K562 (cell line): ENCODE data around the gene FBXL12. TPM values are rescaled to one million over a fixed set of nuclear protein-coding genes. Genes with fewer than 3 reads are reported as not detected.

Source experiments
- CCNT2 ChIP-seq: IDR thresholded peaks from 2 replicates; pipeline ENCODE4 v1.6.1; 2011; ENCODE audit warnings: borderline replicate concordance, low read depth, mild to moderate bottlenecking, moderate library complexity, mixed read lengths, low read length; ENCODE audit not compliant: insufficient read length; ENCODE audit errors: extremely low read depth
- EP400 ChIP-seq: fragments of 450-650 bp; IDR thresholded peaks from 2 replicates; pipeline ENCODE4 v1.6.1; 2017; ENCODE audit warnings: antibody characterized with exemption, mild to moderate bottlenecking, moderate library complexity
- HNRNPH1 ChIP-seq: fragments of 200-400 bp; formaldehyde crosslinking; optimal IDR thresholded peaks from 2 replicates; pipeline ENCODE3; 2017; ENCODE audit warnings: low read depth, mild to moderate bottlenecking, low read length, moderate library complexity
- KHSRP ChIP-seq: fragments of 450-650 bp; IDR thresholded peaks from 2 replicates; pipeline ENCODE4 v1.6.1; 2017
- MCM7 ChIP-seq, 2 experiments: fragments of 450-650 bp; IDR thresholded peaks; 2 replicates each; pipeline ENCODE4 v1.6.1; 2016 to 2018
- NRF1 ChIP-seq, 2 experiments: fragments of 450-650 bp; IDR thresholded peaks in 1 of 2; conservative IDR thresholded peaks in 1 of 2; 2 replicates each; pipeline ENCODE4 v1.6.1; 2014; ENCODE audit warnings: mild to moderate bottlenecking in 2 of 2
- PATZ1 ChIP-seq: fragments of 250-450 bp; sonication (Bioruptor Pico); IDR thresholded peaks from 2 replicates; pipeline ENCODE4 v1.5.0; 2020; ENCODE audit warnings: mild to moderate bottlenecking, borderline replicate concordance
- PHF8 ChIP-seq: fragments of 200-600 bp; sonication (generic); IDR thresholded peaks from 2 replicates; pipeline ENCODE4 v1.6.1; 2012; ENCODE audit warnings: mixed run types, mild to moderate bottlenecking, inconsistent platforms, low read length, moderate library complexity, borderline replicate concordance
- RHOXF2B ChIP-seq: fragments of 250-450 bp; sonication (Bioruptor Pico); conservative IDR thresholded peaks from 2 replicates; pipeline ENCODE4 v1.5.1; 2021
- SIN3A ChIP-seq, 2 experiments: fragments of 150-350 bp in 1 of 2; IDR thresholded peaks; 2 replicates each; pipeline ENCODE4 v1.6.1; 2011 to 2016; ENCODE audit warnings: borderline replicate concordance in 2 of 2, low read depth in 2 of 2, low read length in 2 of 2, mild to moderate bottlenecking in 2 of 2, moderate library complexity in 2 of 2; ENCODE audit not compliant: control insufficient read depth in 1 of 2
- SP1 ChIP-seq: sonication (generic); formaldehyde crosslinking; IDR thresholded peaks from 2 replicates; pipeline ENCODE4 v1.8.1; 2022; ENCODE audit warnings: mild to moderate bottlenecking, missing genetic modification reagents
- VEZF1 ChIP-seq: fragments of 200-800 bp; sonication (Bioruptor generic); IDR thresholded peaks from 2 replicates; pipeline ENCODE4 v1.6.1; 2017; ENCODE audit warnings: missing genetic modification characterization, missing compliant biosample characterization
- ZNF12 ChIP-seq: sonication (generic); formaldehyde crosslinking; IDR thresholded peaks from 2 replicates; pipeline ENCODE4 v1.4.0; 2020; ENCODE audit warnings: mild to moderate bottlenecking, missing genetic modification reagents
- ZSCAN32 ChIP-seq: fragments of 450-650 bp; formaldehyde crosslinking; IDR thresholded peaks from 2 replicates; pipeline ENCODE4 v1.4.0; 2020; ENCODE audit warnings: mild to moderate bottlenecking, moderate library complexity
- polyA plus RNA-seq, 8 experiments: library from polyadenylated mRNA; depleted of rRNA in 4 of 8; stranded (reverse) in 5 of 8; unstranded in 3 of 8; fragments of >200 nt; fragmentation: Nextera tagmentation in 2 of 8; fragmentation: Illumina TruSeq in 1 of 8; extraction: Ambion mirVana in 2 of 8; extraction: Trizol in 1 of 8; gene quantifications; 2 replicates each; pipeline versions ENCODE4 v1.2.1 to v1.2.3, GENCODE V29; 2011 to 2014; ENCODE audit warnings: inconsistent platforms in 1 of 8, missing spikeins in 1 of 8
- total RNA-seq, 7 experiments: library from RNA; depleted of rRNA in 6 of 7; stranded (reverse); fragments of >200 nt in 6 of 7; fragmentation: Illumina TruSeq in 2 of 7; extraction: Trizol in 2 of 7; gene quantifications; 2 replicates each; pipeline versions ENCODE4 v1.2.1 to v1.2.3, GENCODE V29; 2011 to 2021; ENCODE audit warnings: low replicate concordance in 1 of 7
- TF ChIP-seq, protein P1 (sequence below): sonication (generic); formaldehyde crosslinking; IDR thresholded peaks from 2 replicates; pipeline ENCODE4 v1.8.0; 2022; ENCODE audit warnings: mild to moderate bottlenecking, low read depth, missing genetic modification reagents
- TF ChIP-seq, protein P2 (sequence below): sonication (generic); formaldehyde crosslinking; IDR thresholded peaks from 2 replicates; pipeline ENCODE4 v1.8.0; 2022; ENCODE audit warnings: mild to moderate bottlenecking, missing genetic modification reagents
- TF ChIP-seq, protein P3 (sequence below): sonication (generic); formaldehyde crosslinking; IDR thresholded peaks from 2 replicates; pipeline ENCODE4 v1.8.0; 2022; ENCODE audit warnings: missing genetic modification reagents, mild to moderate bottlenecking, moderate library complexity, borderline replicate concordance

Gene FBXL12
- total and polyA plus RNA-seq, 9 of the 15 experiments (the other 6 are each of a cell fraction or from before 2014, with no cell fraction given): 2.7 to 40.5 (median 26.5) TPM

- TF ChIP-seq, protein P1, sequence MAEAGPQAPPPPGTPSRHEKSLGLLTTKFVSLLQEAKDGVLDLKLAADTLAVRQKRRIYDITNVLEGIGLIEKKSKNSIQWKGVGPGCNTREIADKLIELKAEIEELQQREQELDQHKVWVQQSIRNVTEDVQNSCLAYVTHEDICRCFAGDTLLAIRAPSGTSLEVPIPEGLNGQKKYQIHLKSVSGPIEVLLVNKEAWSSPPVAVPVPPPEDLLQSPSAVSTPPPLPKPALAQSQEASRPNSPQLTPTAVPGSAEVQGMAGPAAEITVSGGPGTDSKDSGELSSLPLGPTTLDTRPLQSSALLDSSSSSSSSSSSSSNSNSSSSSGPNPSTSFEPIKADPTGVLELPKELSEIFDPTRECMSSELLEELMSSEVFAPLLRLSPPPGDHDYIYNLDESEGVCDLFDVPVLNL (CRISPR knock-in tag): no peak
- TF ChIP-seq CCNT2 (peak; percentile 18), ZSCAN32 (CRISPR knock-in tag) (no peak), ZNF12 (no peak), PATZ1 (CRISPR knock-in tag) (no peak), VEZF1 (CRISPR knock-in tag) (peak; percentile 92), HNRNPH1 (no peak), MCM7 (IDR thresholded peaks at IDR 0.05) (no peak), NRF1 (conservative IDR thresholded peaks at IDR 0.05 in 1 of 2, IDR thresholded peaks at IDR 0.05 in 1 of 2) (0 out of 4 replicates have a peak, but pooled peaks of 1 of the 2 experiments have one; percentile 29), SP1 (CRISPR knock-in tag) (peak; percentile 65), EP400 (no peak), RHOXF2B (CRISPR knock-in tag) (no peak), KHSRP (no peak), PHF8 (no peak), SIN3A (IDR thresholded peaks at IDR 0.05; ENCODE audit: borderline replicate concordance in 2 of 2, control insufficient read depth in 1 of 2, low read depth in 2 of 2, low read length in 2 of 2) (0 out of 4 replicates have a peak, but pooled peaks of 1 of the 2 experiments have one; percentile 4)
- TF ChIP-seq, protein P2, sequence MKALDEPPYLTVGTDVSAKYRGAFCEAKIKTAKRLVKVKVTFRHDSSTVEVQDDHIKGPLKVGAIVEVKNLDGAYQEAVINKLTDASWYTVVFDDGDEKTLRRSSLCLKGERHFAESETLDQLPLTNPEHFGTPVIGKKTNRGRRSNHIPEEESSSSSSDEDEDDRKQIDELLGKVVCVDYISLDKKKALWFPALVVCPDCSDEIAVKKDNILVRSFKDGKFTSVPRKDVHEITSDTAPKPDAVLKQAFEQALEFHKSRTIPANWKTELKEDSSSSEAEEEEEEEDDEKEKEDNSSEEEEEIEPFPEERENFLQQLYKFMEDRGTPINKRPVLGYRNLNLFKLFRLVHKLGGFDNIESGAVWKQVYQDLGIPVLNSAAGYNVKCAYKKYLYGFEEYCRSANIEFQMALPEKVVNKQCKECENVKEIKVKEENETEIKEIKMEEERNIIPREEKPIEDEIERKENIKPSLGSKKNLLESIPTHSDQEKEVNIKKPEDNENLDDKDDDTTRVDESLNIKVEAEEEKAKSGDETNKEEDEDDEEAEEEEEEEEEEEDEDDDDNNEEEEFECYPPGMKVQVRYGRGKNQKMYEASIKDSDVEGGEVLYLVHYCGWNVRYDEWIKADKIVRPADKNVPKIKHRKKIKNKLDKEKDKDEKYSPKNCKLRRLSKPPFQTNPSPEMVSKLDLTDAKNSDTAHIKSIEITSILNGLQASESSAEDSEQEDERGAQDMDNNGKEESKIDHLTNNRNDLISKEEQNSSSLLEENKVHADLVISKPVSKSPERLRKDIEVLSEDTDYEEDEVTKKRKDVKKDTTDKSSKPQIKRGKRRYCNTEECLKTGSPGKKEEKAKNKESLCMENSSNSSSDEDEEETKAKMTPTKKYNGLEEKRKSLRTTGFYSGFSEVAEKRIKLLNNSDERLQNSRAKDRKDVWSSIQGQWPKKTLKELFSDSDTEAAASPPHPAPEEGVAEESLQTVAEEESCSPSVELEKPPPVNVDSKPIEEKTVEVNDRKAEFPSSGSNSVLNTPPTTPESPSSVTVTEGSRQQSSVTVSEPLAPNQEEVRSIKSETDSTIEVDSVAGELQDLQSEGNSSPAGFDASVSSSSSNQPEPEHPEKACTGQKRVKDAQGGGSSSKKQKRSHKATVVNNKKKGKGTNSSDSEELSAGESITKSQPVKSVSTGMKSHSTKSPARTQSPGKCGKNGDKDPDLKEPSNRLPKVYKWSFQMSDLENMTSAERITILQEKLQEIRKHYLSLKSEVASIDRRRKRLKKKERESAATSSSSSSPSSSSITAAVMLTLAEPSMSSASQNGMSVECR (CRISPR knock-in tag): no peak
- TF ChIP-seq, protein P3, sequence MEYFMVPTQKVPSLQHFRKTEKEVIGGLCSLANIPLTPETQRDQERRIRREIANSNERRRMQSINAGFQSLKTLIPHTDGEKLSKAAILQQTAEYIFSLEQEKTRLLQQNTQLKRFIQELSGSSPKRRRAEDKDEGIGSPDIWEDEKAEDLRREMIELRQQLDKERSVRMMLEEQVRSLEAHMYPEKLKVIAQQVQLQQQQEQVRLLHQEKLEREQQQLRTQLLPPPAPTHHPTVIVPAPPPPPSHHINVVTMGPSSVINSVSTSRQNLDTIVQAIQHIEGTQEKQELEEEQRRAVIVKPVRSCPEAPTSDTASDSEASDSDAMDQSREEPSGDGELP: 0 out of 2 replicates have a peak, but pooled peaks have one; percentile 18
Observed at GRCh38 chr19:9791552-9792205, 27.2 kb downstream of the FBXL12 start (continued).
